ENCODE data around the gene OSR1.
"Not testable (repeated sequence)": the region's sequence is repeated elsewhere in the genome, so short reads cannot be mapped to it uniquely, and the experiment has no call there.

The OSR1 gene

GRCh38 chr2:19331450-19331849 is 27.0 kb downstream of the OSR1 start:
- DNase-seq (ENCODE audit: low spot score): no peak

- no peak for DNase-seq (ENCODE audit: low spot score)
These were observed 28.0 kb downstream of the OSR1 start for GRCh38 chr2:19330436-19330835.

GRCh38 chr2:19329445-19329844 is 29.0 kb downstream of the OSR1 start:
- DNase-seq (ENCODE audit: low spot score): no peak

GRCh38 chr2:19327496-19327895 is 30.9 kb downstream of the OSR1 start:
- DNase-seq (ENCODE audit: low spot score): no peak

- no peak for DNase-seq (ENCODE audit: low spot score)
These were observed 36.5 kb downstream of the OSR1 start for GRCh38 chr2:19321946-19322345.

GRCh38 chr2:19320813-19321212 is 37.6 kb downstream of the OSR1 start:
- DNase-seq (ENCODE audit: low spot score): no peak

- DNase-seq (ENCODE audit: low spot score): no peak
These were observed 38.7 kb downstream of the OSR1 start for GRCh38 chr2:19319698-19320097.

- DNase-seq (ENCODE audit: low spot score): no peak
These were observed 39.4 kb downstream of the OSR1 start for GRCh38 chr2:19319064-19319463.

GRCh38 chr2:19313553-19313952 is 44.9 kb downstream of the OSR1 start:
- no peak for DNase-seq (ENCODE audit: low spot score)

- DNase-seq (ENCODE audit: low spot score): peak; percentile 44
These were observed 45.5 kb downstream of the OSR1 start for GRCh38 chr2:19312949-19313348.

GRCh38 chr2:19306065-19306464 is 52.4 kb downstream of the OSR1 start:
- not testable (repeated sequence) for DNase-seq (ENCODE audit: low spot score)

GRCh38 chr2:19305400-19306055 is 52.9 kb downstream of the OSR1 start:
- DNase-seq (ENCODE audit: low spot score): not testable (repeated sequence)

- no peak for DNase-seq (ENCODE audit: low spot score)
These were observed 56.7 kb downstream of the OSR1 start for GRCh38 chr2:19301706-19302105.

Data from RKO (cell line).